H1 (cell line): ENCODE measurements around the gene DDR2. TPM values are rescaled to one million over a fixed set of nuclear protein-coding genes. Genes with fewer than 3 reads are reported as not detected.

Experiments used
- CTCF ChIA-PET: fragments of 300-600 bp; sonication (Branson Sonifier 250); formaldehyde crosslinking; loops from one replicate; lab custom pipeline; 2021; ENCODE audit not compliant: partially characterized antibody; lab: Charles Lee
- POLR2A ChIA-PET: fragments of 300-600 bp; sonication (Branson Sonifier 250); formaldehyde crosslinking; loops from one replicate; lab custom pipeline; 2021; ENCODE audit warnings: inconsistent platforms; ENCODE audit not compliant: partially characterized antibody; lab: Charles Lee
- DNase-seq, 2 experiments: peaks; one replicate each; pipeline versions ENCODE4 v3.0.0 to v3.0.0-alpha.2; 2010 to 2022; ENCODE audit warnings: low spot score in 2 of 2, low read depth in 1 of 2, mixed read lengths in 1 of 2
- FAIRE-seq: peaks from 2 replicates; lab custom pipeline; 2011; peaks lifted over from hg19 to GRCh38; lab: Jason Lieb, UNC
- H2AFZ ChIP-seq: 2 replicates; pipeline ENCODE4 v1.8.1; 2012; ENCODE audit warnings: low read length, inconsistent platforms
- H2AK5ac ChIP-seq: 2 replicates; pipeline ENCODE4 v1.6.1; 2013; ENCODE audit warnings: low read depth, low read length
- H2BK120ac ChIP-seq: replicated peaks from 2 replicates; pipeline ENCODE3; 2013; ENCODE audit warnings: low read depth, low read length, inconsistent platforms
- H2BK12ac ChIP-seq: 2 replicates; pipeline ENCODE4 v1.6.1; 2013; ENCODE audit warnings: low read depth, low read length
- H2BK15ac ChIP-seq: 2 replicates; pipeline ENCODE4 v1.6.1; 2013; ENCODE audit warnings: low read length
- H2BK20ac ChIP-seq: 2 replicates; pipeline ENCODE4 v1.6.1; 2013; ENCODE audit warnings: low read length
- H2BK5ac ChIP-seq: 2 replicates; pipeline ENCODE4 v1.6.1; 2013; ENCODE audit warnings: low read depth, low read length
- H3K14ac ChIP-seq: 2 replicates; pipeline ENCODE4 v1.6.1; 2013; ENCODE audit warnings: inconsistent platforms; ENCODE audit not compliant: insufficient read length
- H3K18ac ChIP-seq: 2 replicates; pipeline ENCODE4 v1.6.1; 2013; ENCODE audit warnings: low read length; ENCODE audit errors: extremely low read depth
- H3K23ac ChIP-seq: 2 replicates; pipeline ENCODE4 v1.6.1; 2013; ENCODE audit warnings: inconsistent platforms; ENCODE audit not compliant: insufficient read length
- H3K23me2 ChIP-seq: 2 replicates; pipeline ENCODE4 v1.6.1; 2013; ENCODE audit warnings: low read depth, low read length
- H3K27ac ChIP-seq: 2 replicates; pipeline ENCODE4 v1.6.1; 2011; ENCODE audit warnings: low read depth, low read length, inconsistent platforms
- H3K27me3 ChIP-seq, 4 experiments: replicated peaks in 1 of 4; 1 replicate in 1 of 4; 2 replicates in 3 of 4; pipeline versions ENCODE4 v1.6.1 to v1.8.1; 2011 to 2013; ENCODE audit warnings: low read length in 3 of 4, mild to moderate bottlenecking in 3 of 4, inconsistent platforms in 2 of 4, mixed read lengths in 2 of 4, moderate library complexity in 1 of 4; ENCODE audit not compliant: control insufficient read depth in 3 of 4, insufficient read depth in 3 of 4; ENCODE audit errors: extremely low read depth in 1 of 4
- H3K36me3 ChIP-seq, 4 experiments: 2 replicates each; pipeline versions ENCODE4 v1.6.1 to v1.8.1; 2011 to 2013; ENCODE audit warnings: mild to moderate bottlenecking in 4 of 4, low read length in 3 of 4, moderate library complexity in 2 of 4, control low read depth in 1 of 4, inconsistent platforms in 1 of 4; ENCODE audit not compliant: insufficient read depth in 4 of 4, control insufficient read depth in 2 of 4
- H3K4ac ChIP-seq: replicated peaks from 2 replicates; pipeline ENCODE3; 2013; ENCODE audit warnings: low read length, low read depth, mixed read lengths, inconsistent platforms; ENCODE audit not compliant: insufficient read length
- H3K4me1 ChIP-seq, 4 experiments: replicated peaks in 1 of 4; 1 replicate in 1 of 4; 2 replicates in 3 of 4; pipeline versions ENCODE4 v1.6.1 to v1.8.1; 2011 to 2013; ENCODE audit warnings: low read length in 3 of 4, inconsistent platforms in 2 of 4, mixed read lengths in 1 of 4; ENCODE audit not compliant: insufficient read depth in 4 of 4, control insufficient read depth in 3 of 4
- H3K4me2 ChIP-seq, 2 experiments: 2 replicates each; pipeline versions ENCODE4 v1.6.1 to v1.8.1; 2011 to 2013; ENCODE audit warnings: low read depth in 2 of 2, low read length in 2 of 2, control low read depth in 1 of 2, inconsistent platforms in 1 of 2, mild to moderate bottlenecking in 1 of 2; ENCODE audit not compliant: insufficient read depth in 1 of 2
- H3K4me3 ChIP-seq, 4 experiments: fragments of 200-600, 300-600 bp in 1 of 4; sonication (generic), shearing (Covaris generic), sonication (Bioruptor Twin) in 1 of 4; 2 replicates each; pipeline versions ENCODE4 v1.5.1 to v1.8.1; 2011 to 2016; ENCODE audit warnings: low read length in 4 of 4, low read depth in 3 of 4, control low read depth in 2 of 4, inconsistent platforms in 2 of 4, mild to moderate bottlenecking in 2 of 4, mixed read lengths in 1 of 4, moderate library complexity in 1 of 4; ENCODE audit not compliant: insufficient read depth in 2 of 4; ENCODE audit errors: extremely low read depth in 1 of 4
- H3K56ac ChIP-seq: replicated peaks from 2 replicates; pipeline ENCODE3; 2013; ENCODE audit warnings: low read depth, mild to moderate bottlenecking, mixed read lengths, low read length, inconsistent platforms; ENCODE audit not compliant: insufficient read length
- H3K79me1 ChIP-seq: 2 replicates; pipeline ENCODE4 v1.6.1; 2013; ENCODE audit warnings: low read depth, low read length, control low read depth
- H3K79me2 ChIP-seq, 2 experiments: 2 replicates each; pipeline versions ENCODE4 v1.6.1 to v1.8.1; 2012 to 2013; ENCODE audit warnings: low read length in 2 of 2, mild to moderate bottlenecking in 2 of 2, inconsistent platforms in 1 of 2; ENCODE audit not compliant: insufficient read depth in 2 of 2, control insufficient read depth in 1 of 2
- H3K9ac ChIP-seq, 4 experiments: replicated peaks in 1 of 4; 1 replicate in 1 of 4; 2 replicates in 3 of 4; pipeline versions ENCODE4 v1.6.1 to v1.8.1; 2011 to 2013; ENCODE audit warnings: low read depth in 3 of 4, low read length in 3 of 4, control low read depth in 2 of 4, mild to moderate bottlenecking in 2 of 4, moderate library complexity in 2 of 4, inconsistent platforms in 1 of 4; ENCODE audit errors: extremely low read depth in 1 of 4
- H3K9me3 ChIP-seq, 2 experiments: 2 replicates each; pipeline versions ENCODE4 v1.6.1 to v1.8.1; 2012 to 2013; ENCODE audit warnings: mild to moderate bottlenecking in 2 of 2, moderate library complexity in 2 of 2, control low read depth in 1 of 2, inconsistent platforms in 1 of 2, low read depth in 1 of 2, low read length in 1 of 2, mixed read lengths in 1 of 2; ENCODE audit not compliant: insufficient read depth in 2 of 2
- H4K20me1 ChIP-seq, 2 experiments: replicated peaks in 1 of 2; 2 replicates each; pipeline versions ENCODE3 to v1.8.1; 2011 to 2013; ENCODE audit warnings: inconsistent platforms in 2 of 2, low read length in 2 of 2, mild to moderate bottlenecking in 1 of 2; ENCODE audit not compliant: insufficient read depth in 2 of 2, control insufficient read depth in 1 of 2
- H4K5ac ChIP-seq: 2 replicates; pipeline ENCODE4 v1.6.1; 2013; ENCODE audit warnings: low read length, low read depth, mixed read lengths, inconsistent platforms; ENCODE audit not compliant: insufficient read length
- H4K8ac ChIP-seq: 2 replicates; pipeline ENCODE4 v1.8.0; 2013; ENCODE audit warnings: mild to moderate bottlenecking, moderate library complexity, low read length, inconsistent platforms; ENCODE audit not compliant: insufficient read depth; ENCODE audit errors: extremely low read depth
- H4K91ac ChIP-seq: replicated peaks from 2 replicates; pipeline ENCODE3; 2013; ENCODE audit warnings: low read length, mixed read lengths, inconsistent platforms; ENCODE audit not compliant: insufficient read length
- ASH2L ChIP-seq: fragments of 200-600, 300-600 bp; sonication (generic); IDR thresholded peaks from one replicate; pipeline ENCODE4 v1.7.1; 2017; ENCODE audit warnings: low read length
- CTBP2 ChIP-seq: IDR thresholded peaks from 2 replicates; pipeline ENCODE4 v1.7.0; 2011; ENCODE audit warnings: borderline replicate concordance, mild to moderate bottlenecking, moderate library complexity, mixed read lengths, low read length; ENCODE audit not compliant: insufficient read depth, insufficient read length
- EZH2 ChIP-seq: fragments of 200-600 bp; sonication (generic); IDR thresholded peaks from 2 replicates; pipeline ENCODE4 v1.7.1; 2012; ENCODE audit warnings: low read depth, mild to moderate bottlenecking, moderate library complexity, low read length, inconsistent platforms; ENCODE audit not compliant: severe bottlenecking
- FOSL1 ChIP-seq: IDR thresholded peaks from 2 replicates; pipeline ENCODE4 v1.6.1; 2011; ENCODE audit warnings: mild to moderate bottlenecking, low read depth, low read length, moderate library complexity; ENCODE audit not compliant: insufficient read depth
- JUN ChIP-seq: IDR thresholded peaks from 2 replicates; pipeline ENCODE4 v1.6.1; 2011; ENCODE audit warnings: low read depth, mild to moderate bottlenecking, improper control_type of control experiment, low read length
- KDM4A ChIP-seq: IDR thresholded peaks from one replicate; pipeline ENCODE4 v1.7.1; 2012; ENCODE audit warnings: low read depth, mild to moderate bottlenecking, moderate library complexity, low read length, inconsistent platforms; ENCODE audit not compliant: severe bottlenecking
- PHF8 ChIP-seq: fragments of 200-600 bp; sonication (generic); conservative IDR thresholded peaks from 2 replicates; pipeline ENCODE4 v1.7.1; 2012; ENCODE audit warnings: low read depth, mild to moderate bottlenecking, inconsistent platforms, low read length, moderate library complexity
- RFX5 ChIP-seq: IDR thresholded peaks from 2 replicates; pipeline ENCODE4 v1.6.1; 2011; ENCODE audit warnings: low read depth, low read length, improper control_type of control experiment, borderline replicate concordance
- RXRA ChIP-seq: IDR thresholded peaks from 2 replicates; pipeline ENCODE4 v1.6.1; 2011; ENCODE audit warnings: low read depth, mild to moderate bottlenecking, low read length, moderate library complexity; ENCODE audit not compliant: insufficient read depth
- SAP30 ChIP-seq: fragments of 300-600 bp; sonication (generic); IDR thresholded peaks from 2 replicates; pipeline ENCODE4 v1.7.1; 2012; ENCODE audit warnings: low read length, moderate library complexity, mild to moderate bottlenecking, inconsistent platforms; ENCODE audit not compliant: insufficient read depth, insufficient replicate concordance
- SUZ12 ChIP-seq: fragments of 200-600 bp; sonication (generic); IDR thresholded peaks from 2 replicates; pipeline ENCODE4 v1.6.1; 2012; ENCODE audit warnings: mild to moderate bottlenecking, inconsistent platforms, low read length, moderate library complexity, mixed read lengths
- TAF7 ChIP-seq: optimal IDR thresholded peaks from 2 replicates; pipeline ENCODE3; 2011; ENCODE audit warnings: low read depth, mild to moderate bottlenecking, inconsistent platforms, low read length, moderate library complexity, borderline replicate concordance
- TCF12 ChIP-seq: IDR thresholded peaks from 2 replicates; pipeline ENCODE4 v1.6.1; 2011; ENCODE audit warnings: low read depth, mild to moderate bottlenecking, low read length
- WGBS, 2 experiments: shearing (Covaris generic) in 1 of 2; methylation state at CpG; one replicate each; pipeline versions ENCODE4 v1.1.6 to v1.1.7; 2013 to 2015; ENCODE audit warnings: low lambda C conversion rate in 2 of 2, mixed read lengths in 2 of 2, inconsistent platforms in 1 of 2, low coverage in 1 of 2, missing lambda C conversion rate in 1 of 2; ENCODE audit not compliant: insufficient replicate concordance in 2 of 2, insufficient coverage in 1 of 2, insufficient read length in 1 of 2; ENCODE audit errors: extremely low coverage in 1 of 2, missing lambda C conversion rate in 1 of 2; 5-methylcytosine and 5-hydroxymethylcytosine counted together
- polyA plus RNA-seq, 7 experiments: library from polyadenylated mRNA; depleted of rRNA in 3 of 7; stranded (reverse) in 5 of 7; unstranded in 2 of 7; fragments of >200 nt in 5 of 7; fragments of 200-250 nt in 2 of 7; gene quantifications; 1 replicate in 5 of 7; 2 replicates in 1 of 7; 4 replicates in 1 of 7; pipeline versions ENCODE4 v1.2.1 to v1.2.3, GENCODE V29; 2011 to 2013; ENCODE audit warnings: missing spikeins in 2 of 7, mixed read lengths in 2 of 7
- total RNA-seq: library from RNA; stranded (reverse); fragmentation: NEBNext Ultra II Directional; extraction: Animal tissue kit (Norgen Biotek cat#: 25700); gene quantifications from 2 replicates; pipeline ENCODE4 v1.2.1, GENCODE V29; 2021

The DDR2 gene
- total and polyA plus RNA-seq, 2 of the 8 experiments (the other 6 are each of a cell fraction or from before 2014, with no cell fraction given) = 1.00 to 2.1 TPM

DNA sequence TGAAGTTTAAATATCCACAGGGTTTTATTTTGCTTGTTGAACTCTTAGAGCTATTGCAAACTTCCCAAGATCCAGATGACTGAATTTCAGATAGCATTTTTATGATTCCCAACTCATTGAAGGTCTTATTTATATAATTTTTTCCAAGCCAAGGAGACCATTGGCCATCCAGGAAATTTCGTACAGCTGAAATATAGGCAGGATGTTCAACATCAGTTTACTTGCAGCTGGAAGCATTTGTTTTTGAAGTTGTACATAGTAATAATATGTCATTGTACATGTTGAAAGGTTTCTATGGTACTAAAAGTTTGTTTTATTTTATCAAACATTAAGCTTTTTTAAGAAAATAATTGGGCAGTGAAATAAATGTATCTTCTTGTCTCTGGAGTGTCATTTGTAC, 32.8 kb upstream of the DDR2 start:
- 89% methylated on average over 1 of the region's 1 CpG; no CpG with 5 or more reads in 1 of the 2 experiments for WGBS, 2 experiments
- Histone ChIP-seq H3K27me3 (no peaks in the 10 kb centered on the region), H3K4me2 (no peak overlapping the region), H4K8ac (no peak overlapping the region), H4K91ac (no peak overlapping the region), H2AK5ac (no peak overlapping the region), H3K27ac (no peak overlapping the region), H3K18ac (no peak overlapping the region), H3K56ac (no peak overlapping the region), H3K14ac (no peak overlapping the region), H2BK12ac (no peak overlapping the region), H3K9me3 (no peaks in the 10 kb centered on the region), H2BK120ac (no peak overlapping the region), H3K79me1 (no peaks in the 10 kb centered on the region), H3K4ac (no peak overlapping the region), H3K23ac (no peak overlapping the region), H3K79me2 (no peaks in the 10 kb centered on the region), H3K4me3 (no peak overlapping the region), H3K36me3 (peaks cover 0 to 3% (median 0%) of the 10 kb centered on the region in 4 experiments; a peak in 1 of 8 replicates), H3K9ac (no peak overlapping the region), H4K5ac (no peak overlapping the region), H3K4me1 (no peaks in the 10 kb centered on the region), H2BK5ac (no peak overlapping the region), H2BK20ac (no peak overlapping the region), H2AFZ (no peak overlapping the region), H3K23me2 (no peaks in the 10 kb centered on the region), H2BK15ac (no peak overlapping the region), H4K20me1 (no peaks in the 10 kb centered on the region)
- ChIA-PET POLR2A (no interaction called here), CTCF (interaction anchor here (1.0 to 5.3 kb wide), 4 partner anchors 12 to 242 kb away, joined by 3 to 28 read pairs (median 4); no protein-coding TSS in a partner anchor)
- FAIRE-seq = no peak
- no peak for DNase-seq
- TF ChIP-seq ASH2L (no peak), KDM4A (no peak), EZH2 (no peak), SUZ12 (no peak), SAP30 (no peak), PHF8 (no peak), TCF12 (no peak), RFX5 (no peak), FOSL1 (no peak), JUN (no peak), RXRA (no peak), TAF7 (no peak), CTBP2 (no peak)
